Naive thymus-derived CD4-positive, alpha-beta T cell (primary cell): ENCODE results near the gene DGUOK. TPM values are rescaled to one million over a fixed set of nuclear protein-coding genes. Genes with fewer than 3 reads are reported as not detected.

Experiments
- ATAC-seq: fragments of 150-1000 bp; cut with Tn5 transposase; 2 replicates; pipeline ENCODE4 v1.10.0; 2021; ENCODE audit warnings: mild to moderate bottlenecking, moderate library complexity
- CTCF ChIA-PET: fragments of 350-600 bp; sonication (Branson Sonifier 250); formaldehyde crosslinking; loops from one replicate; lab custom pipeline; 2021; ENCODE audit warnings: antibody characterized with exemption; lab: Charles Lee
- POLR2A ChIA-PET: fragments of 350-600 bp; sonication (Branson Sonifier 250); formaldehyde crosslinking; loops from one replicate; lab custom pipeline; 2021; ENCODE audit warnings: antibody characterized with exemption, inconsistent platforms; lab: Charles Lee
- DNase-seq, 9 donors: peaks; one replicate each; pipeline versions ENCODE4 v3.0.0 to v3.0.0-alpha.2; 2020 to 2022; ENCODE audit warnings: mixed read lengths in 1 of 9
- H3K27ac ChIP-seq: one replicate; pipeline ENCODE4 v1.7.0; 2013; ENCODE audit warnings: mild to moderate bottlenecking, low read depth, low read length, moderate library complexity
- H3K27me3 ChIP-seq, 2 donors: one replicate each; pipeline ENCODE4 v1.7.0; 2013; ENCODE audit warnings: low read length in 2 of 2, mild to moderate bottlenecking in 2 of 2, moderate library complexity in 2 of 2; ENCODE audit not compliant: control insufficient read depth in 2 of 2, insufficient read depth in 2 of 2
- H3K36me3 ChIP-seq, 3 experiments: 1 replicate in 2 of 3; 2 replicates in 1 of 3; pipeline ENCODE4 v1.7.0; 2013; ENCODE audit warnings: low read length in 3 of 3, mild to moderate bottlenecking in 3 of 3, moderate library complexity in 1 of 3; ENCODE audit not compliant: insufficient read depth in 3 of 3, control insufficient read depth in 2 of 3
- H3K4me1 ChIP-seq, 2 donors: one replicate each; pipeline ENCODE4 v1.7.0; 2013; ENCODE audit warnings: low read length in 2 of 2, mild to moderate bottlenecking in 2 of 2, moderate library complexity in 1 of 2; ENCODE audit not compliant: control insufficient read depth in 2 of 2, insufficient read depth in 2 of 2
- H3K4me3 ChIP-seq: 2 replicates; pipeline ENCODE4 v1.7.0; 2013; ENCODE audit warnings: mild to moderate bottlenecking, low read length
- H3K9me3 ChIP-seq, 3 experiments: 1 replicate in 2 of 3; 2 replicates in 1 of 3; pipeline ENCODE4 v1.7.0; 2013; ENCODE audit warnings: low read length in 3 of 3; ENCODE audit not compliant: control insufficient read depth in 2 of 3
- H3K27ac Mint-ChIP-seq, 9 donors: one replicate each; pipeline ENCODE4 v1.8.0; 2020 to 2022; ENCODE audit warnings: mixed read lengths in 9 of 9, mild to moderate bottlenecking in 8 of 9, moderate library complexity in 5 of 9, inconsistent platforms in 2 of 9
- H3K27me3 Mint-ChIP-seq, 5 donors: one replicate each; pipeline ENCODE4 v1.8.0; 2021 to 2022; ENCODE audit warnings: mixed read lengths in 5 of 5, mild to moderate bottlenecking in 1 of 5
- H3K36me3 Mint-ChIP-seq, 5 donors: one replicate each; pipeline ENCODE4 v1.8.0; 2020 to 2022; ENCODE audit warnings: mixed read lengths in 5 of 5, mild to moderate bottlenecking in 3 of 5, inconsistent platforms in 1 of 5
- H3K4me1 Mint-ChIP-seq, 7 donors: one replicate each; pipeline ENCODE4 v1.8.0; 2020 to 2022; ENCODE audit warnings: mixed read lengths in 7 of 7, mild to moderate bottlenecking in 3 of 7, inconsistent platforms in 1 of 7
- H3K4me3 Mint-ChIP-seq, 10 donors: one replicate each; pipeline ENCODE4 v1.8.0; 2020 to 2022; ENCODE audit warnings: mild to moderate bottlenecking in 10 of 10, mixed read lengths in 10 of 10, moderate library complexity in 6 of 10, inconsistent platforms in 2 of 10
- H3K9me3 Mint-ChIP-seq, 11 donors: one replicate each; pipeline ENCODE4 v1.8.0; 2020 to 2022; ENCODE audit warnings: mixed read lengths in 11 of 11, mild to moderate bottlenecking in 4 of 11, inconsistent platforms in 1 of 11, moderate library complexity in 1 of 11
- intact Hi-C, 2 donors: fragments of 100-400 bp; cut with micrococcal nuclease; formaldehyde crosslinking; loops; one replicate each; pipeline ENCODE4 v1.15.1; 2023
- polyA plus RNA-seq, 2 donors: library from polyadenylated mRNA; unstranded; fragments of 300-500 nt; fragmentation: Illumina TruSeq; gene quantifications; one replicate each; pipeline ENCODE4 v1.2.3, GENCODE V29; 2021
- total RNA-seq, 6 experiments: library from RNA in 5 of 6; stranded (reverse) in 5 of 6; gene quantifications; 1 replicate in 5 of 6; 2 replicates in 1 of 6; pipeline ENCODE4 v1.2.3 and lab custom pipeline; 2021 to 2026

Gene DGUOK
- total and polyA plus RNA-seq, 7 experiments from 2014 or later, result 43.1 to 220 (median 69.4) TPM

- Mint-ChIP-seq H3K36me3 (peaks cover 3 to 52% (median 24%) of the 10 kb centered on the region in 5 donors), H3K27ac (peak overlapping the region in 8 of 9 donors; percentile 39 to 94 (median 62)), H3K4me1 (peaks cover 60 to 80% (median 73%) of the 10 kb centered on the region in 7 donors), H3K9me3 (peaks cover 0 to 11% (median 4%) of the 10 kb centered on the region in 11 donors), H3K4me3 (peak overlapping the region; percentile 83 to 93 (median 88)), H3K27me3 (peaks cover 0 to 8% (median 0%) of the 10 kb centered on the region in 5 donors)
- intact Hi-C loops, result loop anchor here (1.0 to 5.0 kb wide), 13 partner anchors 17 to 404 kb away; partner anchors contain the start of genes STAMBP (in 2 of the 2), BOLA3 (in 1 of the 2), DGUOK (in 1 of the 2) and MTHFD2 (in 1 of the 2)
- H3K27me3 ChIP-seq, result no peaks in the 10 kb centered on the region
- POLR2A ChIA-PET, result interaction anchor here (0.6 to 4.1 kb wide), 11 partner anchors 9 to 79 kb away, joined by 3 to 19 read pairs (median 4); no protein-coding TSS in a partner anchor
- ATAC-seq (no peak), DNase-seq (no peak)
- peak overlapping the region; percentile 62 for H3K4me3 ChIP-seq
- H3K27ac ChIP-seq, result peak overlapping the region; percentile 90
- CTCF ChIA-PET, result interaction anchor here (0.6 to 2.9 kb wide), 15 partner anchors 8 to 298 kb away, joined by 3 to 37 read pairs (median 3); partner anchors contain the start of gene MOB1A
- peaks cover 0 to 5% (median 0%) of the 10 kb centered on the region in 3 experiments for H3K9me3 ChIP-seq
- peaks cover 0 to 9% (median 0%) of the 10 kb centered on the region in 3 experiments for H3K36me3 ChIP-seq
- H3K4me1 ChIP-seq, result peaks cover 30 to 50% of the 10 kb centered on the region in 2 donors
Measured at GRCh38 chr2:73987948-73988700, 61.4 kb downstream of the DGUOK start.

GRCh38 chr2:73989972-73990371 is 63.3 kb downstream of the DGUOK start:
- intact Hi-C loops, result loop anchor here (5.0 kb wide), 3 partner anchors 42 to 402 kb away; partner anchors contain the start of gene MTHFD2 (in 1 of the 2)
- Mint-ChIP-seq H3K9me3 (peaks cover 0 to 11% (median 4%) of the 10 kb centered on the region in 11 donors), H3K4me3 (peak overlapping the region in 6 of 10 donors; percentile 8 to 92 (median 61)), H3K36me3 (peaks cover 3 to 56% (median 24%) of the 10 kb centered on the region in 5 donors), H3K4me1 (peaks cover 65 to 89% (median 80%) of the 10 kb centered on the region in 7 donors), H3K27me3 (no peaks in the 10 kb centered on the region), H3K27ac (peak overlapping the region in 5 of 9 donors; percentile 3 to 84 (median 29))
- Histone ChIP-seq H3K9me3 (peaks cover 0 to 5% (median 0%) of the 10 kb centered on the region in 3 experiments), H3K36me3 (peaks cover 0 to 9% (median 0%) of the 10 kb centered on the region in 3 experiments), H3K27ac (no peak overlapping the region), H3K27me3 (no peaks in the 10 kb centered on the region), H3K4me1 (peaks cover 30 to 53% of the 10 kb centered on the region in 2 donors), H3K4me3 (no peak overlapping the region)
- DNase-seq, result no peak
- ATAC-seq, result no peak
- CTCF ChIA-PET, result no interaction called here
- POLR2A ChIA-PET, result no interaction called here

- intact Hi-C loops, result no loop called here
- ChIA-PET POLR2A (no interaction called here), CTCF (no interaction called here)
- ATAC-seq (no peak), DNase-seq (no peak)
- Histone ChIP-seq H3K27me3 (no peaks in the 10 kb centered on the region), H3K9me3 (peaks cover 0 to 5% (median 0%) of the 10 kb centered on the region in 3 experiments), H3K4me3 (no peak overlapping the region), H3K36me3 (peaks cover 0 to 9% (median 0%) of the 10 kb centered on the region in 3 experiments), H3K27ac (no peak overlapping the region), H3K4me1 (peaks cover 30 to 53% of the 10 kb centered on the region in 2 donors)
- H3K27ac Mint-ChIP-seq, result peak overlapping the region in 7 of 9 donors; percentile 3 to 84 (median 48)
- peaks cover 0 to 11% (median 4%) of the 10 kb centered on the region in 11 donors for H3K9me3 Mint-ChIP-seq
- H3K36me3 Mint-ChIP-seq, result peaks cover 3 to 56% (median 24%) of the 10 kb centered on the region in 5 donors
- no peaks in the 10 kb centered on the region for H3K27me3 Mint-ChIP-seq
- peaks cover 65 to 94% (median 83%) of the 10 kb centered on the region in 7 donors for H3K4me1 Mint-ChIP-seq
- peak overlapping the region in 6 of 10 donors; percentile 8 to 92 (median 57) for H3K4me3 Mint-ChIP-seq
Measured at GRCh38 chr2:73990531-73990930, 63.9 kb downstream of the DGUOK start.

- Mint-ChIP-seq H3K27me3 (no peaks in the 10 kb centered on the region), H3K36me3 (peaks cover 3 to 44% (median 24%) of the 10 kb centered on the region in 5 donors), H3K4me1 (peaks cover 54 to 92% (median 76%) of the 10 kb centered on the region in 7 donors), H3K4me3 (peak overlapping the region in 4 of 10 donors; percentile 15 to 37 (median 28)), H3K27ac (peak overlapping the region in 8 of 9 donors; percentile 17 to 87 (median 75)), H3K9me3 (peaks cover 0 to 11% (median 3%) of the 10 kb centered on the region in 11 donors)
- peaks cover 17 to 48% of the 10 kb centered on the region in 2 donors for H3K4me1 ChIP-seq
- H3K36me3 ChIP-seq, result peaks cover 0 to 9% (median 0%) of the 10 kb centered on the region in 3 experiments
- intact Hi-C loops, result no loop called here
- H3K4me3 ChIP-seq, result no peak overlapping the region
- ChIA-PET CTCF (interaction anchor here (0.7 kb wide), 1 partner anchor 95 kb away, joined by 7 read pairs; no protein-coding TSS in a partner anchor), POLR2A (interaction anchor here (0.6 to 1.1 kb wide), 5 partner anchors 8 to 111 kb away, joined by 3 to 4 read pairs (median 3); no protein-coding TSS in a partner anchor)
- no peaks in the 10 kb centered on the region for H3K27me3 ChIP-seq
- H3K27ac ChIP-seq, result peak overlapping the region; percentile 28
- ATAC-seq (no peak), DNase-seq (no peak)
- H3K9me3 ChIP-seq, result peaks cover 0 to 5% (median 0%) of the 10 kb centered on the region in 3 experiments
Measured at GRCh38 chr2:73992036-73992435, 65.4 kb downstream of the DGUOK start.

DNA sequence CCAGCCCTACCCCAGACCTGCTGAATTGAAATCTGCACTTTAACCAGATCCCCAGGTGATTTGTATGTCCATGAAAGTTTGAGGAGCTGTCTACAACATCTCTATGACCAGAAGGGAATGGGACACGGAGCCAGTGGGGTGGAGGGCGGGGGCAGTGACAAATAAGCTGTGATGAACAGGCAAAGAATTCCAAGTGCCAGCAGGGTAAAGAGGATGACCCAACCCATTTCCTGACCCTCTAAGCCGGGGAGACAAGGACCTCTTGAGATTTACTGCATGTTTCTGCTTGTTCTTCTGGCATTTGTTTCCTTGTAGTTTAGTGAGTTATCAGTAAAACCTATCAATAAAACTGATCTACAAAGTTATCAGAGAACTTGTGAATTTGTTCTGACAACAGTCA is 66.7 kb downstream of the DGUOK start:
- Mint-ChIP-seq H3K36me3 (peaks cover 3 to 40% (median 24%) of the 10 kb centered on the region in 5 donors), H3K4me3 (peak overlapping the region in 7 of 10 donors; percentile 1 to 28 (median 10)), H3K27me3 (no peaks in the 10 kb centered on the region), H3K27ac (peak overlapping the region; percentile 36 to 80 (median 71)), H3K4me1 (peaks cover 52 to 92% (median 76%) of the 10 kb centered on the region in 7 donors), H3K9me3 (peaks cover 0 to 11% (median 3%) of the 10 kb centered on the region in 11 donors)
- DNase-seq (no peak), ATAC-seq (no peak)
- H3K4me1 ChIP-seq, result peaks cover 4 to 47% of the 10 kb centered on the region in 2 donors
- ChIA-PET POLR2A (interaction anchor here (0.5 to 0.6 kb wide), 2 partner anchors 316 to 427 kb away, joined by 3 read pairs; no protein-coding TSS in a partner anchor), CTCF (no interaction called here)
- H3K27me3 ChIP-seq, result no peaks in the 10 kb centered on the region
- peaks cover 0 to 5% (median 0%) of the 10 kb centered on the region in 3 experiments for H3K9me3 ChIP-seq
- intact Hi-C loops, result no loop called here
- H3K27ac ChIP-seq, result peak overlapping the region; percentile 7
- no peak overlapping the region for H3K4me3 ChIP-seq
- H3K36me3 ChIP-seq, result peaks cover 0 to 9% (median 0%) of the 10 kb centered on the region in 3 experiments

GRCh38 chr2:73993778-73994177 is 67.1 kb downstream of the DGUOK start:
- CTCF ChIA-PET, result no interaction called here
- POLR2A ChIA-PET, result interaction anchor here (0.6 kb wide), 1 partner anchor 316 kb away, joined by 3 read pairs; no protein-coding TSS in a partner anchor

More at GRCh38 chr2:73993778-73994177, 67.1 kb downstream of the DGUOK start:
- H3K9me3 Mint-ChIP-seq, result peaks cover 0 to 11% (median 3%) of the 10 kb centered on the region in 11 donors
- peak overlapping the region in 7 of 10 donors; percentile 1 to 28 (median 10) for H3K4me3 Mint-ChIP-seq
- Histone ChIP-seq H3K27ac (no peak overlapping the region), H3K36me3 (peaks cover 0 to 9% (median 0%) of the 10 kb centered on the region in 3 experiments), H3K4me3 (no peak overlapping the region), H3K27me3 (no peaks in the 10 kb centered on the region), H3K4me1 (peaks cover 0 to 48% of the 10 kb centered on the region in 2 donors), H3K9me3 (peaks cover 0 to 5% (median 0%) of the 10 kb centered on the region in 3 experiments)
- no peaks in the 10 kb centered on the region for H3K27me3 Mint-ChIP-seq
- no peak for ATAC-seq
- H3K36me3 Mint-ChIP-seq, result peaks cover 3 to 38% (median 24%) of the 10 kb centered on the region in 5 donors
- peaks cover 53 to 92% (median 76%) of the 10 kb centered on the region in 7 donors for H3K4me1 Mint-ChIP-seq
- H3K27ac Mint-ChIP-seq, result peak overlapping the region; percentile 36 to 80 (median 69)
- DNase-seq, result no peak
- intact Hi-C loops, result no loop called here
